RWPE1 (cell line): ENCODE measurements around the gene PLXND1.

Experiments used
- CTCF ChIA-PET: fragments of 350-600 bp; sonication (Branson Sonifier 250); formaldehyde crosslinking; extraction: SDS; loops from one replicate; lab custom pipeline; 2021; lab: Yijun Ruan, JAX
- POLR2A ChIA-PET: fragments of 400-600 bp; formaldehyde crosslinking; extraction: SDS; loops from one replicate; lab custom pipeline; 2020; ENCODE audit warnings: antibody characterized with exemption; ENCODE audit not compliant: low non-redundant PET; lab: Yijun Ruan, JAX
- DNase-seq: peaks from one replicate; pipeline ENCODE4 v3.0.0; 2012; ENCODE audit warnings: low spot score
- H3K27ac ChIP-seq: fragments of 450-650 bp; 2 replicates; pipeline ENCODE4 v1.5.1; 2017
- CTCF ChIP-seq: fragments of 450-650 bp; conservative IDR thresholded peaks from 2 replicates; pipeline ENCODE4 v1.5.1; 2017; ENCODE audit warnings: low read depth, mild to moderate bottlenecking

Gene PLXND1

GRCh38 chr3:129543999-129544398 is 62.5 kb downstream of the PLXND1 start:
- H3K27ac ChIP-seq = no peak overlapping the region
- DNase-seq = no peak
- ChIA-PET POLR2A (no interaction called here), CTCF (interaction anchor here (0.5 kb wide), 1 partner anchor 783 kb away, joined by 7 read pairs; no protein-coding TSS in a partner anchor)
- no peak for TF ChIP-seq CTCF

DNA sequence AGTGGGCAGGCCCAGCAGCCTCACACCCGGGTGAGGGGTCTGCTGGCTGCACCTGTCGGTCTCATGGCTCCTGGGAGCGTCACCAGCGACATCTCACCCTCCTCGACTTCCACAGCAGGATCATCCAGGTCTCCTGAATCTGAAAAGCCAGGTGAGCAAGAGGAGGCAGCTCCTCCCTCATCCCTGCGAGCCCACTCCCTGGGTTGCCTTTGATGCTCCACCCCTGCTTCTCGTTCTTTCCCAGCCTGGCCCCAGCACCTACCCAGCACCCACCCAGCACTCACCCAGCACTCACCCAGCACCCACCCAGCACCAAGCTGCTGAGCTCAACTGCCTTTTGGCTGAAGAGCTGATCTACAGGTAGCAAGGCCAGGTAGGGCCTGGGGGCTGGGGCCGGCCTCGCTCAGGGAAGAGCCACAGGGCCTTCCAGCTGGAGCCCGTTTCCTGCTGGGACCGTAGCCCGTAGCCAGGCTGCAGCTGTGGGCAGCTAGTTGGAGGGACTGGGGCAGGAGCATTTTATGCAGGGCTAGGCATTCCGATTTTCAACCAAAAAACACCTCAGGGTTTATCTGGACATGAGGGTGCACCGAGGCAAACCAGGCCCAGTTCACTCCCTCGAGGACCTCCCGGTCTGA is 63.2 kb downstream of the PLXND1 start, which contains the start of gene H1-8:
Gene H1-8, plus strand, starts transcription at position 20 of the 635 bp plus-strand sequence. Its CDS starts 44 bp downstream, at position 64.
- no peak for DNase-seq
- CTCF ChIA-PET = no interaction called here
- TF ChIP-seq CTCF = no peak
- POLR2A ChIA-PET = no interaction called here
- no peak within 1 kb of the TSS for H3K27ac ChIP-seq

DNA sequence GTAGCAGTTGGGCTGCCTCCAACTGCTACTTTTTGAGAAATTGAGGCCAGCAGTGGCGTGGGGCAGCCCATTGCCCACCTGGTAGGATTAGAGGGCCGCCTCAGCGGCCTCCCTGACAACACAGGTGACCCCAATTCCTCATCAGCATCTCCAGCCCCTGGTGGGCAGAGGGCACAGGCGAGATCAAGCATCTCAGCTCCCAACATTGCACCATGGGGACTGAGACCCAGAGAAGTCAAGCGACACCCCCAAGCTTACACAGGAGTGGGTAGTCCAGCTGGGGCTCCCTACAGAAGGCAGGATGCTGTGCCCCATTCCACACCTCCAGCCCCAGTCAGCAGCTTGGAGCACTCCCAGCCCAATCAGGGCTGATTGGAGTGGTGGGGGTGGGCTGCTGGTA is 63.7 kb downstream of the PLXND1 start:
- ChIA-PET CTCF (no interaction called here), POLR2A (no interaction called here)
- H3K27ac ChIP-seq = no peak overlapping the region
- no peak for DNase-seq
- no peak for TF ChIP-seq CTCF

GRCh38 chr3:129540776-129541516 is 65.5 kb downstream of the PLXND1 start:
- POLR2A ChIA-PET = no interaction called here

DNA sequence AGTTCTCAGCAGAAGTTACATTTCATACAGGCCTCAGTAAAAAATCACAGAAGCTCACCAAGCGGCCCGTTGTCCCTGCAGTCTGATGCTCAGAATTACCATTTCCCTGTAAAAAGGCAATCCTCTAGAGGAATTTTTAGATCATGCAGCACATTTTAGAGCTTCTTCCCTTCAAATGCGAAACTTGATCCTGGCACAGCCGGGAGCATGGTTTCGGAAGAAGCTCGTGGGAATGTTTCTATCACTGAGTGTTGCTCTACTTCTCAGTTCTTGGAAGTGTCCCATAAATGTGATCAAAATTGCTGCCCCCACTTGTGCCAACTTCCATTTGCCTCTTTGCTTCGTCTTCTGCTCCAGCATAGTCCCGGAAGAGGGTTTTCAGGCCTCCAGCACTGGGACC is 67.3 kb downstream of the PLXND1 start:
- ChIA-PET POLR2A (no interaction called here), CTCF (no interaction called here)
- DNase-seq = no peak
- no peak overlapping the region for H3K27ac ChIP-seq
- TF ChIP-seq CTCF = no peak

More at GRCh38 chr3:129540776-129541516, 65.5 kb downstream of the PLXND1 start:
- H3K27ac ChIP-seq = no peak overlapping the region
- no peak for TF ChIP-seq CTCF
- no peak for DNase-seq
- CTCF ChIA-PET = interaction anchor here (0.7 kb wide), 1 partner anchor 16 kb away, joined by 3 read pairs; no protein-coding TSS in a partner anchor

DNA sequence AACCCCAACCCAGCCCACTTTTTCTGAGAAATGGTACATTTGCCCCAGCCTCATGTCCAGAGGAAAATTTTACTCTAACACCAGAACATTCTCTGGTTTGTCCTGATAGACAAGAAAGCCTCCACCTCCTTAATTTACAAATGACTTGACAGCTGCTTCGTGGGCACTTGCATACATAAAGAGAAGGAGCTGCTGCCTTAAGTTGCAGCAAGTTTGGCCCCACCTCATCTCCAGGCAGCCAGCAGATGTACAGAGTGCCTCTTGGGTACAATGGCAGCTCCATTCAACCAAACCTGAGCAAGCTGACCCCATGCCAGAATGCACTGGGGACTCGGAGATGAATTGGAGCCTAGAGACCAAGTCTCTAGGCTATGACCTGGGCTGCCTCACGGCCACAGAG is 69.7 kb downstream of the PLXND1 start:
- ChIA-PET CTCF (no interaction called here), POLR2A (no interaction called here)
- DNase-seq = no peak

More for the DNA sequence above, 69.7 kb downstream of the PLXND1 start:
- TF ChIP-seq CTCF = no peak
- no peak overlapping the region for H3K27ac ChIP-seq
